ENCODE results near the gene MBOAT1. TPM values are rescaled to one million over a fixed set of nuclear protein-coding genes. Genes with fewer than 3 reads are reported as not detected.

MBOAT1 gene
- total RNA-seq, 1 experiment from 2014 or later, result 9.9 TPM

- Histone ChIP-seq H4K5ac (ENCODE audit: insufficient read length, low read depth, low read length) (no peak overlapping the region), H4K8ac (replicated peaks; ENCODE audit: insufficient read length, low read depth, low read length) (no peak overlapping the region), H2BK120ac (ENCODE audit: low read depth, low read length, poor library complexity, severe bottlenecking) (no peak overlapping the region), H3T11ph (ENCODE audit: low read length) (no peak overlapping the region), H2BK5ac (ENCODE audit: insufficient read length, low read length) (no peak overlapping the region), H2BK15ac (ENCODE audit: low read depth, low read length) (no peak overlapping the region), H3K27me3 (ENCODE audit: insufficient read depth, low read length) (no peaks in the 10 kb centered on the region), H4K91ac (ENCODE audit: insufficient read length, low read depth, low read length) (no peak overlapping the region), H2BK12ac (ENCODE audit: insufficient read length, low read depth, low read length) (no peak overlapping the region), H3K4me2 (ENCODE audit: insufficient read depth, insufficient read length, low read length) (no peak overlapping the region), H2AFZ (ENCODE audit: low read length) (no peak overlapping the region), H3K23ac (ENCODE audit: insufficient read length, low read depth, low read length) (no peak overlapping the region), H3K4me1 (ENCODE audit: insufficient read depth, low read length) (peaks cover 2% of the 10 kb centered on the region; the same call in 1 of the 2 replicates), H3K79me2 (ENCODE audit: insufficient read depth, low read length) (no peaks in the 10 kb centered on the region), H3K4ac (ENCODE audit: low read depth, low read length) (no peak overlapping the region), H2BK20ac (ENCODE audit: low read depth, low read length, poor library complexity, severe bottlenecking) (no peak overlapping the region), H3K9ac (ENCODE audit: extremely low read depth, insufficient read length, low read length) (no peak overlapping the region), H3K27ac (ENCODE audit: insufficient read length, low read depth, low read length) (no peak overlapping the region), H2AK5ac (ENCODE audit: insufficient read length, low read length) (no peak overlapping the region), H3K56ac (ENCODE audit: insufficient read length, low read depth, low read length) (no peak overlapping the region), H3K18ac (ENCODE audit: insufficient read length, low read depth, low read length) (no peak overlapping the region), H3K23me2 (ENCODE audit: insufficient read length, low read depth, low read length, poor library complexity, severe bottlenecking) (no peaks in the 10 kb centered on the region), H3K14ac (ENCODE audit: insufficient read depth, low read length) (no peak overlapping the region), H3K9me3 (ENCODE audit: control insufficient read depth, low read depth, low read length) (no peaks in the 10 kb centered on the region), H3K79me1 (ENCODE audit: insufficient read depth, low read depth, low read length, poor library complexity, severe bottlenecking) (no peaks in the 10 kb centered on the region), H4K20me1 (ENCODE audit: control insufficient read depth, insufficient read depth, insufficient read length) (no peaks in the 10 kb centered on the region)
- TF ChIP-seq, protein P1, sequence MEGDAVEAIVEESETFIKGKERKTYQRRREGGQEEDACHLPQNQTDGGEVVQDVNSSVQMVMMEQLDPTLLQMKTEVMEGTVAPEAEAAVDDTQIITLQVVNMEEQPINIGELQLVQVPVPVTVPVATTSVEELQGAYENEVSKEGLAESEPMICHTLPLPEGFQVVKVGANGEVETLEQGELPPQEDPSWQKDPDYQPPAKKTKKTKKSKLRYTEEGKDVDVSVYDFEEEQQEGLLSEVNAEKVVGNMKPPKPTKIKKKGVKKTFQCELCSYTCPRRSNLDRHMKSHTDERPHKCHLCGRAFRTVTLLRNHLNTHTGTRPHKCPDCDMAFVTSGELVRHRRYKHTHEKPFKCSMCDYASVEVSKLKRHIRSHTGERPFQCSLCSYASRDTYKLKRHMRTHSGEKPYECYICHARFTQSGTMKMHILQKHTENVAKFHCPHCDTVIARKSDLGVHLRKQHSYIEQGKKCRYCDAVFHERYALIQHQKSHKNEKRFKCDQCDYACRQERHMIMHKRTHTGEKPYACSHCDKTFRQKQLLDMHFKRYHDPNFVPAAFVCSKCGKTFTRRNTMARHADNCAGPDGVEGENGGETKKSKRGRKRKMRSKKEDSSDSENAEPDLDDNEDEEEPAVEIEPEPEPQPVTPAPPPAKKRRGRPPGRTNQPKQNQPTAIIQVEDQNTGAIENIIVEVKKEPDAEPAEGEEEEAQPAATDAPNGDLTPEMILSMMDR (conservative IDR thresholded peaks at IDR 0.05), result no peak
- Mint-ChIP-seq H3K4me1 (peaks cover 10 to 17% of the 10 kb centered on the region in 2 experiments), H3K27ac (no peak overlapping the region), H3K36me3 (ENCODE audit: insufficient read depth in 1 of 3, low read depth in 3 of 3) (no peaks in the 10 kb centered on the region; a peak in 1 of 7 replicates), H3K9me3 (peaks cover 0 to 6% of the 10 kb centered on the region in 2 experiments; a peak in 2 of 5 replicates), H3K4me3 (no peak overlapping the region), H3K27me3 (ENCODE audit: low read depth) (no peaks in the 10 kb centered on the region)
- DNase-seq, result no peak
- WGBS (ENCODE audit: extremely low coverage, insufficient read length, low lambda C conversion rate), result no CpG with 5 or more reads among the region's 2 CpGs
Measured at GRCh38 chr6:20236909-20237600, 24.8 kb upstream of the MBOAT1 start.
